D341Med (cell line): Measurements from ENCODE around the gene RSRC1.
A peak's percentile ranks its signal among the peaks of the same experiment; 100 is the strongest.
"Not testable (repeated sequence)": the region's sequence is repeated elsewhere in the genome, so short reads cannot be mapped to it uniquely, and the experiment has no call there.

Source experiments
- DNase-seq: peaks from one replicate; pipeline ENCODE4 v3.0.0; 2012; ENCODE audit warnings: low spot score

The RSRC1 gene

DNA sequence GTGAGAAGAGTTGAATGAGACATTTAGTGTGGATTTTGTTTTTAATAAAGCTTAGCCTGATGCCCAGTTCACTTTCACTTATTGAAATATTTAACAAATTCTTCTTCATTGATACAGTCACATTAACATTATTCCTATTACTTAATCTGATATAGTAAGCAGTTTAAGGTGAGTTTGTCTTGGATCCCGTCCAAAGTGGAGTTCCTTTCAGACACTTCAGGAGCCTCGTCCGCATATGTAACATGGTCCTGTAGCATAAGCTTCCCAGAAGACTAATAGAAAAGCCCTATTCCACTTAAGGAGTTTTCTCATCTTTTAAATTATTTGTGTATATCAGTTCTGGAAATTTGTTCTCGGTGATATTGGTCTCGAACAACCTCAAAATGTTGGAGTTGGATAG lies 421.4 kb downstream of the RSRC1 start:
- no peak for DNase-seq

DNA sequence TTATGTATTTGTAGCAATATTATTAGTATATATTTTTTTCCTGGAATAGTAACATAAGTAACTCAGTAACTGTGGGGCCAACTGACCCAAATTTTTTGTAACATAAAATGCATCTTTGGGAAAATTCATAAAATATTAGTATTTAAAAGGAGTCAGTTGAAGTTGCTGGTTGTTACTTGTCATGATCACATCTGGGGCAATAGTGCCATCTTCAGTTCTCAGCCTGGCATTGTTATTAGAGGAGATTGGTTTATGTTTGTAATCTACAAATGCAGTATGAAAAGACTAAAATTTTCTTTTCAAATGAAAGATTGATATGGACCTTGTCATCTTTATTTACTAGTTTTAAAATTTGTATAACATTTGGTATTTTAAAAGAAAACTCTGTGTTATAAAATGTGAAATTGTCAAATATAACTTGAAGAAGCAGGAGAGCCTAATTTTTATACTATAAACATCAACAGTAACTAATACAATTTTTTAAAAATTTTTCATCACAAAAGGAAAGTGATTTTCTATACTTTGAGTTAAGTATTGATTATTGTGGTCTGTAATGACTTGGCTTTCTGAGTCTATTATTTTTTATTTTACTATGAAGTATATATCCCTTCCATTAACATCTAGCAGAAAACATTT lies 422.3 kb downstream of the RSRC1 start:
- peak; percentile 49 for DNase-seq

DNA sequence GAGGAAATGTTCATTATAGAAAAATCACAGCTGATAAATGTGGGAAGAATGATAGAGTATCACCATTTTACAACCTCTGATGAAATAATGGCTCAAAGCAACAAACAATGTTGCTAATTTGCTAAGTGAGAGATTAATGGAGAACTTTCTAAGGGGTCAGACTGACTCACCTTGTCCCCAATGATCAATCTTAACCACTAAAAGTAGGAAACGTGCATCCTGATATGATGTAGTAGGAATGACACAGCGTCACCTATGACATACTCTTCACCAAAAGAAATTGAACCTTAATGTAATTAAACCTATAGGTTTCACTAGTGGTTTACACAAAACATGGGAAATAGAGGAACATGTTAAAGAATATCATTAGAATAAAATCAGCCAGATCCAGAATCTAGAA lies 426.0 kb downstream of the RSRC1 start:
- DNase-seq, result no peak

DNA sequence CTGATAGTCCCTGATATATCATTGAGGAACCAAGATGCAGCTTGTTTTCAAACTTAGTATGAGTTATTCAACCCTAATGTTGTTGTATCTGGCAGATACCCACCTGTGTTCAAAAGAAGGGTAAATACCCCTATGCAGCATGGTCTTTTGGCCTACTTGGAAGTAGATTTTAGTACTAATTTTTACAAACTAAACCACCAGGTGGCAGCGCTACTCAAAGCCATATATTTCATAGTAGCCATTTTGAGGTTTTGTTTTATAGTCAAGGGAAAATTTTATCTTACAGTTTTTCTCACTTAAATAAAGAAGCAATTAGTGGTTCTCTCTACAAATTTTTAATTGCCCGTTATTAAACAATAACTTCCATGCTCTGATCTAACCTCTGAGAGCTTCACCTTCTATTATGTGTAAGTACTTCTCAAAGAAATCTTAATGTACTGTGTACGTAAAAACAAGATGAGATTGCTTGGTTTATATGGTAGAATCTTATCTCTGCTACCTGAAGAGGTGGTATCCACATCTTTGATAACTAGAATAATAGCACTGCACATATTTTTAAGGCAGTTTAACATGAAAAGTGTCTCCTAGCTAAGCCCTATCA lies 429.6 kb downstream of the RSRC1 start:
- DNase-seq, result peak; percentile 33

DNA sequence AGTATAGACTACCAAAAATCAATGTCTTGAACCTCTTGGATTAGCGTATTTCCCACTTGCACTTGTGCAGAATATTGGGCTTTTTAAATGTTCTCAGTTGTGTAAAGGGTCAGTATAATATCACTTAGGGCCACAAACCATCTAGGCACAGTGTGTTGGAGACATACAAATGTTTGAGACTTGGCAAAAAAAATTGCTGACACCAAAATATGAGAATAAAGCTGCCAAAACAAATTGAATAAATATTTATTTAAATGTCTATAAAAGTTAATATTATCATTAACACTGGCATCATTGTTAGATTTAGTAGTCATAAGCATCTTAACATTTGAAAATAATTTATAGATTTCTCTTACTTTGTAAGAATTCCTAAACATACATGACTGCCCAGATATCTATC lies 430.2 kb downstream of the RSRC1 start:
- no peak for DNase-seq

DNA sequence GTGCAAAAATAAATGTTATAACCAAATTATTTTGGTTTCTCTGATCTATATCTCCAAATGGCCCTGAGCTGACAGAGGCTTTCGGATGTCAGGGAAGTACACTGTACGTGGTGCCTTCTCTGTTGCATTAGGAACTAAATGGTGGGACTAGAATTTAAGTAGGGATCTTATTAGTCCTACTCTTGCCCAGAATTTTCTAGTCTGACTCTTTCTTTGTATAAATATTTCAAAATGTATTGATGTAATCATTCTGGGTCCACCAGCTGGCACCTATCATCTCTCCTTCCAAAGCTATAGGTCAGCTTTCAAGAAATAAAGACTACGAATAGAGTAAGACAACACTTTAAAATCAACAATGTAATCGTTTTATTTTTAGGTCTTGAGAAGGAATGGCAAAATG lies 438.8 kb downstream of the RSRC1 start:
- no peak for DNase-seq

DNA sequence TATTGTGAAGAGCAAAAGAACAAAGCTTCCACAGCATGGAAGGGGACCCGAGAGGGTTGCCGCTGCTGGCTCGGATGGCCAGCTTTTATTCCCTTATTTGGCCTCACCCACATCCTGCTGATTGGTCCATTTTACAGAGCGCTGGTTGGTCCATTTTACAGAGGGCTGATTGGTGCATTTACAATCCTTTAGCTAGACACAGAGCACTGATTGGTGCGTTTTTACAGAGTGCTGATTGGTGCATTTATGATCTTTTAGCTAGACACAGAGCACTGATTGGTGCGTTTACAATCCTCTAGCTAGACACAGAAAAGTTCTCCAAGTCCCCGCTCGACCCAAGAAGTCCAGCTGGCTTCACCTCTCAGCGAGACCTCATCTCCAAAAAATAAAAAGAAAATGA lies 440.0 kb downstream of the RSRC1 start:
- DNase-seq, result not testable (repeated sequence)

DNA sequence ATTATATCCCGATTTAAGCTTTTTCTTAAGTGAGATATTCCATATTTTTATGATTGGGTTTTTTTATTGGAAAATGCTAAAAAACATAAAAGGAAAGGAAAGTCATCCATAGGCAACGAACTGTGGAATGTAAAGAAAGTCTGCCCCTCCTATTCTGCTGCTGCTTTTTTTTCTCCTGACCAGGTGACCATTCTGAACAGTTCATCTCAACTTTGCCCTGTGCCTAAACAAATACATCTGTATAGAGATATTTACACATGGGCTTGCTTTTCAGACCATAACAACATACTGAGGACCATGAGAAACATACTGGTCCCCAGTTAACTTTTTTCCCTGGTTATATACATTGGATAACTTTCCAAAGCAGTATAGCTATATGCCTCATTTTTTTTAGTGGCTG lies 442.2 kb downstream of the RSRC1 start:
- DNase-seq, result no peak

DNA sequence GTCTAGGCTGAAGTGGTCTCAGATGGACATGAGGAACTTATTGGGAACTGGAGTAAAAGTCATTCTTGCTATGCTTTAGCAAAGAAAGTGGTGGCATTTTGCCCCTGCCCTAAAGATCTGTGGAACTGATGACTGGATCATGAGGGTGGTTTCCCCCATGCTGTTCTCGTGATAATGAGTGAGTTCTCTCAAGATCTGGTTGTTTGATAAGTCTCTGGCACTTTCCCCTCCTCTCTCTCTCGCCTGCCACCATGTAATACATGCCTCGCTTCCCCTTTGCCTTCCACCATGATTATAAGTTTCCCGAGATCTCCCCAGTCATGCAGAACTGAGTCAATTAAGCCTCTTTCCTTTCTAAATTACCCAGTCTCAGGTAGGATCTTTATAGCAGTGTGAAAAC lies 449.6 kb downstream of the RSRC1 start:
- DNase-seq, result no peak

DNA sequence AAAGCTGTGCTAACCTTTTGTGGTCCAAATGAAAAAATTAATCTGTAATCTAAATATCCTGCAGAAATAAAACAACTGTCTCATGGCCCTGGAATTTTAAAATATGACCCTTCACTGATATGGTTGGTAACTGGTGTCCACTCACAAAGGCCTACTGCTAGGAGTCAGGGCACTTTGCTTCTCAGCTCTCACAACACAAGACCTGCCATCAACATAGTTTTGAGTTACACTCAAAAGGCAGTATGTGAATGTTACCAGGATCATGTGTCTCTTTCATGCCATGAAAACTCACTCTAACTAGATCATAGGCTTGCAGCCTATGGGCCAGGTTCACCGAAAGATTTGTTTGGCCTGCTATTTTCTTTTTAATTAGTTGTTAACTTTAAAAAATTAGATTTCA lies 451.1 kb downstream of the RSRC1 start:
- DNase-seq, result no peak

DNA sequence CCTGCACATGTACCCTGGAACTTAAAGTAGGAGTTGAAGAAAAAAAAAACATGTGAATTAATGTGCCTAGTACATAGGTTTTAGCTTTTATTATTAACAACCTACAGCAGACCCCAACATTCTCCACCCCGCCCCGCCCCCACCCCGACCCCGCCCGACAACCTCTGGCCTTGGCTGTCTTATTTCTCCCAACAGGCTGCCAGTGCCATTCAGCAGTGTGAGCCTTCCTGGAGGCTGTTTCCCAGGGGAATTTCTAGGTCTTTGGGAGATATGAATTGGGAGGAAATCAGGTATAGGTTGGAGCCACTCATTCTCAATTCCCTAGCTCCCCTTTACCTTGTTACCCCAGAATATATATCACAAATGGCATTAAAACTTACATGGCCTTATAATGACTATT lies 452.8 kb downstream of the RSRC1 start:
- no peak for DNase-seq

DNA sequence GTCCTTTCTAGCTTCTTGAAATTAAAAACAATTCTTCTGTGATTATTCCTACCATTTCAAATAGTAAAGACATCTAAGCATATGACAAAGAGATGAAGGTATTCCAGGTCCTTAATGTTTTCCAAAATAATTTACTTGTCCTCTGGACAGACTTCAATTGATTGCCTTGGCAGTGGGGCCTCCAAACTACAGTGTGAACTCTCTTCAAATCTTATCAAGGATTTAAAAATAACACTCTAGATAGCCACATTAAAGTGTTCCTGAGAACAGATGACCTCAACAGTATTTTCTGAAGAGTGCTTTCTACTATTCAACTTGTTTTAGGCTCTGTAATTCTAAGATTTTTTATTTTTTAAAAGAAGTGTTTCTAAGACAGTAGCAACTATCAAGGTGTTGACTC lies 453.2 kb downstream of the RSRC1 start:
- DNase-seq, result no peak

DNA sequence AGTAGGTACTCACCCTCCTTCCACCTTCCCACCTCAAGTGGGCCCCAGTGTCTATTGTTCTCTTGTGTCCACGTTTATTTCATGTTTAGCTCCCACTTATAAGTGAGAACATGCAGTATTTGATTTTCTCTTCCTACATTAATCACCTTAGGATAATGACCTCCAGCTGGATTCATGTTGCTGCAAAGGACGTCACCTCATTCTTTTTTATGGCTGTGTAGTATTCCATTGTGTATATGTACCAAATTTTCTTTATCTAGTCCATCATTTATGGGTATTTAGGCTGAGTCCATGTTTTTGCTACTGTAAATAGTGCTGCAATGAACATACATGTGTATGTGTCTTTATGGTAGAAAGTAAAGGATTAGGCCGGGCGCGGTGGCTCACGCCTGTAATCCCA lies 455.2 kb downstream of the RSRC1 start:
- DNase-seq, result no peak

DNA sequence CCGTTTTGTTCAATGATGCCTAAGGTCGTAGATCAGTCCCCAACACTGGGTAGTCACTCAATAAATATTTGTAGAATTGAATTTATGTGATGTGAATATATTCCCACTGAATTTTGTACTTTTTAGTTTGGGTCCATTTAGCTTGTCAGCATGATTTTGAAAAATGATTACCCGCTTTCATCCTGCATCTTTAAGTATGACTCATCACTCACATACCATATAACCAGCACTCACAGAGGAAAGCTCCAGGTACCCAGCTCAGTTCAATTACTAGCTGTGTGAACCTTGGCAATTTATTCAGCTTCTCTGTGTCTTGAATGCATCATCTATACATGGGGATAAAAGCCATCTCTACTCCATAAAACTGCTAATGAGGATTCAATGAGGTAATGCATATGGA lies 458.9 kb downstream of the RSRC1 start:
- DNase-seq, result no peak

DNA sequence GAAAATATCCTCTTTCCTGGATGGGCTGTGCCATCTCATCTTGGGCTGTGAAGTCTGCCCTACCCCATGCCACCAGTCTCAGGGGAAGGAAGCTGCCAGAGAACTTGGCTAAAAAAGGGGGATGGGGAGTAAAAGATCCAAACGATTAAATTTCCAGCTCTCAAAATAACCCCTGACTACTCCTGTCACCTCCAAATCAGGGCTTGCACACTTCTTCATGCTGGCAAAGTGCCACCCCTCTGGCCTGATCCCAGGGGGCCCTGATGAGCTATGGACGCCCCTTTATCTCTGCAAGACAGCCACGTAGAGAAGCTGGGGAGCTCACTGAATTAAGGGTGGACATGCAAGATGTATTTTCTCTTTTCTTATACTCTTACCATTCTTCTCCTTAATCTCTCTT lies 459.9 kb downstream of the RSRC1 start:
- DNase-seq, result no peak

DNA sequence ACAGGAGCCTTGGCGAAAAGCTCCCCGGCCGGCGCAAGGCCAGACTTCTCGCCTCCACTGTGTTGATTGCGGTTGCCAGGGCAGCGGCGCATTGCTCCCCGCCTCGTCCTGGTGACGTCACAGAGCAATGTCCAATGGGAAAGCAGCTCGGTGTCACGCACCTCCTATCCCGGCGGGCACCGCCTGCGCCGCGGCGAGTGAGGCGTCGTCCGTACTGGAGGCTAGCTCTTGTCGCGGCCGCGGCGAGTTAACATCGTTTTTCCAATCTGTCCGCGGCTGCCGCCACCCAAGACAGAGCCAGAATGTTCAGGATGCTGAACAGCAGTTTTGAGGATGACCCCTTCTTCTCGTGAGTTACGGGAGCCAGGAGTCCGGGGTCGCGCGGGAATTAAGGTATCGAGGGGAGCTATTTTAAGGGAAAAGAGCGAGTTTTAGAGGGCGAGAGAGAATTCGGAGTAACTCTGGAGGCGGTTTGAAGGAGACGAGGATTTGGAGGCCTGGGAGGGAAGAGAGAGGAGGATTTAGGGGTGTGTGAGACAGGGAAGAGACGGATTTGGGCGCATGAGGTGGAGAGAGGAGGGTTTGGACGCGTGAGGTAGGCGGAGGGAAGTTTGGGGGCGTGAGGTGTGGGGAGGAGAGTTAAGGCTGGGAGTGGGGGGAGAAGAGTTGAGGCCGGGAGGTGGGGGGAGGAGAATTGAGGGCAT lies 461.3 kb downstream of the RSRC1 start, which contains the start of gene MLF1:
MLF1 (plus strand) TSS at position 196 of the 704 bp plus-strand sequence; CDS start at position 303, 107 bp downstream.
- DNase-seq, result peak; percentile 99

DNA sequence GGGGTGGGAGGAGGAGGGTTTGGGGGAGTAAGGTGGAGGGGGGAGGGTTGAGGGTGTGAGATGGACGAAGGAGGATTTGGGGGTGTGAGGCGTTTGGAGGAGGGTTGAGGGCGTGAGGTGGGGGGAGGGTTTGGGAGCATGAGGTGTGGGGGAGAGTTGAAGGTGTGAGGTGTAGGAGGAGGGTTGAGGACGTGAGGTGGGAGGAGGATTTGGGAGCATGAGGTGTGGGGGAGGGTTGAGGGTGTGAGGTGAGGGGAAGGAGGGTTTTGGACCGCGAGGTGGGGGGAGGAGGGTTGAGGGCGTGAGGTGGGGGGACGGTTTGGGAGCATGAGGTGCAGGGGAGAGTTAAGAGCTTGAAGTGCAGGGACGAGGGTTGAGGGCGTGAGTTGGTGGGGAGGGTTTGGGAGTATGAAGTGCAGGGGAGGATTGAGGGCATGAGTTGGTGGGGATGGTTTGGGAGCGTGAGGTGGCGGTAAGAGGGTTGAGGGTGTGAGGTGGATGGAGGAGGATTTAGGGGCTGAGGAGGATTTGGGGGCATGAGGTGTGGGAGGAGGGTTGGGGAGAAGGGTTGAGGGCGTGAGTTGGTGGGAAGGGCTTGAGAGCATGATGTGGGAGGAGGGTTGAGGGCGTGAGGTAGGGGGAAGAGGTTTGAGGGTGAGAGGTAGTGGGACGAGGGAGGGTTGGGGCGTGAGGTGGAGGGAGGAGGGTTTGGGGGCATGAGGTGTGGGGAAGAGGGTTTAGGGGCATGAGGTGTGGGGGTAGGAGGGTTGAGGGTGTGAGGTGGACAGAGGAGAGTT lies 462.3 kb downstream of the RSRC1 start:
- no peak for DNase-seq

DNA sequence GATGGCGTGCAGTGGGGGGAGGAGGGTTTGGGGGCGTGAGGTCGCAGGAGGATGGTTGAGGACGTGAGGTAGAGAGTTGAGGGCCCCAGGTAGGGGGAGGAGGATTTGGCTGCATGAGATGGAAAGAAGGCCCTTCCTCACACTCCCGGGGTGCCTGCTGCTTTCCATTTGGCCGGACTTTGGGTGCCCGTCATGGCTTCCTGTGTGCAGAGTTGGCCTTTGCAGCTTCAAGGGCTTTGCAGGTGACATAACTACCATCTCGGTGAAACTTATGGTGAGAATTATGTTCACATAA lies 462.8 kb downstream of the RSRC1 start:
- DNase-seq, result no peak

DNA sequence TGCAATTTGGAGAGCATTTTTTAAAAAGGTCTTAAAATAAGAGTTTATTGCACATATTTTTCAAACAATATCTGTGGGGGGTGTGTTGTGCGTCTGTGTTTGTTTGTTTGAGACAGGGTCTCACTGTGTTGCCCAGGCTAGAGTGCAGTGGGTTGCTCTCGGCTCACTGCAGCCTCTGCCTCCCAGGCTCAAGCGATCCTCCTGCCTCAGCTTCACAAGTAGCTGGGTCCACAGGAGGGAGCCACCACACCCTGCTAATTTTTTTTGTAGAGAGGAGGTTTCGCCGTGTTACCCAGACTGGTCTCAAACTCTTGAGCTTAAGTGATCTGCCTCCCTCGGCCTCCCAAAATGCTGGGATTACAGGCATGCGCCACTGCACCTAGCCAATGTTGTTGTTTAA lies 463.8 kb downstream of the RSRC1 start:
- no peak for DNase-seq

DNA sequence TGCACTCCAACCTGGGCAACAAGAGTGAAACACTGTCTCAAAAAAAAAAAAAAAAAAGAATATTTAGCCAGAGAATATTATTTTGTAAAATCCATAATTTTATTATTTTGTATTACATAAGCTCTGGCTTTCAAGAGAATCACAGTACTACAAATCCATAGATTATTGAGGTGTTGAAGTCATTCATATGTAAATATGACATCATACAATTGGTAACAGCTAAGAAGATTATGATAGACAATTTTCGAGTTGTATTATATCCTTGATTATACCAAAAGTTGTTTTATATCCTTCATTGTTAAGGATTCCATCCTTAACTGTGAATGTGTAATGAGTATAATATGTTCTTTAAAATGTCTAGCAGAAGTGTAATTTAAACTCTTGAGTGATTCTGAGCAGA lies 464.8 kb downstream of the RSRC1 start:
- no peak for DNase-seq

DNA sequence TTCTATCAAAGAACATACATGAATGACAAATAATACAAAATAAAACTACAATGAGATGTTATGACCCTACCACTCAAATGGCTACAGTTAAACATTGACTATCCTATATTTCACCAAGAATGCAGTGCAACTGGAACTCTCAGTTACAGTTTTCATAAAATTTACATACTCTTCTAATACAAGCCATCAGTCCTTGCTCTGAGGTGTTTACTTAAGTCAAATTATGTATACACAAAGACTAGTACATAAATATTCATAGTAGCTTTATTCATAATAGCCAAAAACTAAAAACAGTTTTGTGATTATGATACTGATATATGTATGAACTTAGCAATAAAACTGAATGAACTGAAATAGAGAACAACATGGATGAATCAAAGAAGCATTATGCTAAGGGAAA lies 480.3 kb downstream of the RSRC1 start:
- no peak for DNase-seq
